NCI-H526 (cell line): ENCODE results near the gene INPP5A.

Experiments used
- DNase-seq, 2 experiments: peaks; one replicate each; lab custom pipeline; 2025; lab: John Stamatoyannopoulos, UW

INPP5A gene

GRCh38 chr10:132745511-132745910 is 207.9 kb downstream of the INPP5A start:
- no peak for DNase-seq

GRCh38 chr10:132745971-132746370 is 208.4 kb downstream of the INPP5A start:
- no peak for DNase-seq

GRCh38 chr10:132746386-132746785 is 208.8 kb downstream of the INPP5A start:
- DNase-seq, result no peak

- no peak for DNase-seq
Measured at GRCh38 chr10:132746801-132747625, 209.4 kb downstream of the INPP5A start.

GRCh38 chr10:132748135-132748534 is 210.5 kb downstream of the INPP5A start:
- no peak for DNase-seq

GRCh38 chr10:132748545-132749370 is 211.2 kb downstream of the INPP5A start:
- no peak for DNase-seq

- DNase-seq, result peak in 1 of 2 experiments; percentile 13
Measured at GRCh38 chr10:132749371-132749795, 211.8 kb downstream of the INPP5A start.

GRCh38 chr10:132750936-132751335 is 213.3 kb downstream of the INPP5A start:
- DNase-seq, result no peak

GRCh38 chr10:132752378-132752777 is 214.8 kb downstream of the INPP5A start:
- DNase-seq, result no peak

- no peak for DNase-seq
Measured at GRCh38 chr10:132752961-132753360, 215.4 kb downstream of the INPP5A start.

- DNase-seq, result no peak
Measured at GRCh38 chr10:132753596-132753995, 216.0 kb downstream of the INPP5A start.

- DNase-seq, result no peak
Measured at GRCh38 chr10:132754071-132754470, 216.5 kb downstream of the INPP5A start.

- no peak for DNase-seq
Measured at GRCh38 chr10:132755166-132755711, 217.7 kb downstream of the INPP5A start.

GRCh38 chr10:132756591-132756990 is 219.0 kb downstream of the INPP5A start:
- no peak for DNase-seq

GRCh38 chr10:132757171-132757570 is 219.6 kb downstream of the INPP5A start:
- no peak for DNase-seq

- no peak for DNase-seq
Measured at GRCh38 chr10:132758865-132759264, 221.3 kb downstream of the INPP5A start.

- no peak for DNase-seq
Measured at GRCh38 chr10:132761395-132762060, 223.9 kb downstream of the INPP5A start.

- no peak for DNase-seq
Measured at GRCh38 chr10:132762267-132762666, 224.7 kb downstream of the INPP5A start.

GRCh38 chr10:132763545-132763944 is 226.0 kb downstream of the INPP5A start:
- DNase-seq, result no peak

- DNase-seq, result no peak
Measured at GRCh38 chr10:132764108-132764507, 226.5 kb downstream of the INPP5A start.

GRCh38 chr10:132765435-132765834 is 227.8 kb downstream of the INPP5A start:
- no peak for DNase-seq

- DNase-seq, result no peak
Measured at GRCh38 chr10:132766291-132766690, 228.7 kb downstream of the INPP5A start.
